SK-N-SH (cell line): ENCODE measurements around the gene RRP8. TPM values are rescaled to one million over a fixed set of nuclear protein-coding genes. Genes with fewer than 3 reads are reported as not detected.

Source experiments
- CTCF ChIA-PET: fragments of 300-600, 350-600 bp; formaldehyde crosslinking; extraction: SDS; loops from one replicate; lab custom pipeline; 2021; lab: Yijun Ruan, JAX
- POLR2A ChIA-PET: fragments of 350-600 bp; sonication (Branson Sonifier 250); formaldehyde crosslinking; extraction: SDS; loops from one replicate; lab custom pipeline; 2020; ENCODE audit warnings: antibody characterized with exemption, inconsistent platforms; lab: Yijun Ruan, JAX
- DNase-seq: peaks from one replicate; pipeline ENCODE4 v3.0.0; 2012
- H2AFZ ChIP-seq: fragments of 200-600 bp; sonication (generic); 2 replicates; pipeline ENCODE4 v1.8.1; 2016; ENCODE audit warnings: antibody characterized with exemption, mild to moderate bottlenecking, low read depth
- H3F3A ChIP-seq: fragments of 200-600 bp; sonication (generic); replicated peaks from 2 replicates; pipeline ENCODE3; 2016; ENCODE audit warnings: antibody characterized with exemption, mild to moderate bottlenecking; ENCODE audit not compliant: insufficient read depth
- H3K27ac ChIP-seq, 2 experiments: fragments of 200-500 bp in 1 of 2; fragments of 200-600 bp in 1 of 2; sonication (Bioruptor generic) in 1 of 2; sonication (generic), shearing (Covaris generic) in 1 of 2; 2 replicates each; pipeline versions ENCODE4 v1.5.1 to v1.6.1; 2014 to 2016; ENCODE audit warnings: low read depth in 2 of 2, inconsistent platforms in 1 of 2, low read length in 1 of 2, mild to moderate bottlenecking in 1 of 2, mixed read lengths in 1 of 2
- H3K27me3 ChIP-seq: fragments of 200-600 bp; sonication (generic), shearing (Covaris generic); 2 replicates; pipeline ENCODE4 v1.6.1; 2016; ENCODE audit warnings: mixed run types; ENCODE audit not compliant: insufficient read depth
- H3K36me3 ChIP-seq, 2 experiments: fragments of 200-500 bp in 1 of 2; fragments of 200-600 bp in 1 of 2; sonication (Bioruptor generic) in 1 of 2; sonication (generic) in 1 of 2; replicated peaks in 1 of 2; 2 replicates each; pipeline versions ENCODE3 to v1.5.1; 2014 to 2016; ENCODE audit warnings: low read length in 1 of 2, mild to moderate bottlenecking in 1 of 2; ENCODE audit not compliant: insufficient read depth in 2 of 2, control insufficient read depth in 1 of 2
- H3K4me1 ChIP-seq, 2 experiments: fragments of 200-500 bp in 1 of 2; fragments of 200-600 bp in 1 of 2; sonication (Bioruptor generic) in 1 of 2; sonication (generic), shearing (Covaris generic) in 1 of 2; 2 replicates each; pipeline versions ENCODE4 v1.5.1 to v1.6.1; 2014 to 2016; ENCODE audit warnings: low read depth in 1 of 2, low read length in 1 of 2, mixed run types in 1 of 2; ENCODE audit not compliant: insufficient read depth in 2 of 2, control insufficient read depth in 1 of 2
- H3K4me2 ChIP-seq: fragments of 200-600 bp; sonication (generic), shearing (Covaris generic); 2 replicates; pipeline ENCODE4 v1.6.1; 2017; ENCODE audit warnings: mixed run types
- H3K4me3 ChIP-seq, 2 experiments: fragments of 200-500 bp in 1 of 2; fragments of 200-600 bp in 1 of 2; sonication (Bioruptor generic) in 1 of 2; sonication (generic), shearing (Covaris generic) in 1 of 2; 2 replicates each; pipeline versions ENCODE4 v1.5.1 to v1.8.1; 2014 to 2016; ENCODE audit warnings: low read depth in 2 of 2, inconsistent platforms in 1 of 2, low read length in 1 of 2, mild to moderate bottlenecking in 1 of 2, mixed read lengths in 1 of 2, moderate library complexity in 1 of 2
- H3K79me2 ChIP-seq: fragments of 200-600 bp; sonication (generic); 2 replicates; pipeline ENCODE4 v1.8.1; 2017; ENCODE audit warnings: mild to moderate bottlenecking; ENCODE audit not compliant: insufficient read depth
- H3K9ac ChIP-seq: fragments of 200-600 bp; sonication (generic); 2 replicates; pipeline ENCODE4 v1.6.1; 2017; ENCODE audit warnings: mixed run types
- H3K9me2 ChIP-seq: fragments of 200-600 bp; sonication (generic); 2 replicates; pipeline ENCODE4 v1.6.1; 2017; ENCODE audit warnings: mixed run types
- H3K9me3 ChIP-seq: fragments of 200-600 bp; sonication (generic); 2 replicates; pipeline ENCODE4 v1.6.1; 2017; ENCODE audit warnings: mixed run types, mild to moderate bottlenecking, moderate library complexity
- H4K20me1 ChIP-seq: fragments of 200-600 bp; sonication (generic); 2 replicates; pipeline ENCODE4 v1.6.1; 2017; ENCODE audit warnings: mild to moderate bottlenecking, mixed run types; ENCODE audit not compliant: insufficient read depth
- ELF1 ChIP-seq: IDR thresholded peaks from 2 replicates; pipeline ENCODE4 v1.4.0; 2012
- EP300 ChIP-seq, 2 experiments: IDR thresholded peaks; 2 replicates each; pipeline versions ENCODE4 v1.4.0 to v1.6.1; 2012; ENCODE audit warnings: borderline replicate concordance in 1 of 2, low read depth in 1 of 2, low read length in 1 of 2
- EZH2phosphoT487 ChIP-seq: fragments of 200-600 bp; sonication (generic); IDR thresholded peaks from 2 replicates; pipeline ENCODE4 v1.6.1; 2017; ENCODE audit warnings: low read depth, mixed run types, mild to moderate bottlenecking, antibody characterized with exemption, moderate library complexity, borderline replicate concordance
- FOXJ3 ChIP-seq: sonication (generic); formaldehyde crosslinking; IDR thresholded peaks from 2 replicates; pipeline ENCODE4 v1.5.1; 2020; ENCODE audit warnings: mild to moderate bottlenecking, missing genetic modification reagents
- FOXM1 ChIP-seq: IDR thresholded peaks from 2 replicates; pipeline ENCODE4 v1.4.0; 2012; ENCODE audit warnings: low read depth, mild to moderate bottlenecking
- GABPA ChIP-seq: IDR thresholded peaks from 2 replicates; pipeline ENCODE4 v1.4.0; 2012; ENCODE audit warnings: low read depth, mild to moderate bottlenecking
- GATA2 ChIP-seq: sonication (generic); formaldehyde crosslinking; IDR thresholded peaks from 2 replicates; pipeline ENCODE4 v1.5.0; 2020; ENCODE audit warnings: mild to moderate bottlenecking, missing genetic modification reagents
- JUND ChIP-seq: IDR thresholded peaks from 2 replicates; pipeline ENCODE4 v1.4.0; 2012
- MEF2A ChIP-seq: IDR thresholded peaks from 2 replicates; pipeline ENCODE4 v1.4.0; 2012; ENCODE audit warnings: low read depth, borderline replicate concordance
- MXI1 ChIP-seq: IDR thresholded peaks from 2 replicates; pipeline ENCODE4 v1.6.1; 2012; ENCODE audit warnings: mild to moderate bottlenecking, low read depth, low read length, improper control_type of control experiment
- NRF1 ChIP-seq: IDR thresholded peaks from 2 replicates; pipeline ENCODE4 v1.6.1; 2012; ENCODE audit warnings: low read depth, mild to moderate bottlenecking, low read length
- POLR2AphosphoS5 ChIP-seq: IDR thresholded peaks from 2 replicates; pipeline ENCODE4 v1.6.1; 2012; ENCODE audit warnings: low read depth, low read length
- SIN3A ChIP-seq: IDR thresholded peaks from 2 replicates; pipeline ENCODE4 v1.6.1; 2012; ENCODE audit warnings: low read depth, mild to moderate bottlenecking, low read length, moderate library complexity, borderline replicate concordance
- TCF12 ChIP-seq: IDR thresholded peaks from 2 replicates; pipeline ENCODE4 v1.4.0; 2012
- polyA plus RNA-seq, 3 experiments: library from polyadenylated mRNA; depleted of rRNA; stranded (reverse); fragments of >200 nt; gene quantifications; 2 replicates each; pipeline ENCODE4 v1.2.3, GENCODE V29; 2012
- TF ChIP-seq, protein P1 (sequence below): IDR thresholded peaks from 2 replicates; pipeline ENCODE4 v1.6.1; 2012; ENCODE audit warnings: mild to moderate bottlenecking, low read depth, low read length, moderate library complexity
- TF ChIP-seq, protein P2 (sequence below): fragments of 200-600 bp; sonication (generic); IDR thresholded peaks from 2 replicates; pipeline ENCODE4 v1.6.1; 2017; ENCODE audit warnings: antibody characterized with exemption, mild to moderate bottlenecking, moderate library complexity
- TF ChIP-seq, protein P3 (sequence below): fragments of 150-350 bp; IDR thresholded peaks from 2 replicates; pipeline ENCODE4 v1.6.1; 2017; ENCODE audit warnings: antibody characterized with exemption, low read length, low read depth, borderline replicate concordance
- TF ChIP-seq, protein P4 (sequence below): IDR thresholded peaks from 2 replicates; pipeline ENCODE4; 2012

Gene RRP8
- polyA plus RNA-seq, 1 of the 3 experiments (the other 2 are of a cell fraction) = 7.8 TPM

DNA sequence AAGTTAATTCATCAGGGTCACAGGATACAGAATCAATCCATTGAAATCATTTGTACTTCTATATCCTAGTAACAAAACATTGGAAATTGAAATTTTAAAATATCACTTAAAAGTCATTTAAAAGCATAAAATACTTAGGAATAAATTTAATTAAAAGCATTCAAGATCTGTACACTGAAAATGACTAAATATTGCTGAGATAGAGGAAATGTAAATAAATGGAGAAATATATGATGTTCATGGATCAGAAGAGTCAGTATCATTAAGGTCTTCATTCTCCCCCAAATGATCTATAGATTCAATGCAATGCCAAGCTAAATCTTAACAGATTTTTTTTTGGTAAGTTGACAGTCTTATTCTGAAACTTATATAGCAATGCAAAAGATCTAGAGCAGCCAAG, 49.8 kb downstream of the RRP8 start:
- Histone ChIP-seq H3K9ac (no peak overlapping the region), H3K27ac (no peak overlapping the region), H3K9me3 (no peaks in the 10 kb centered on the region), H3K79me2 (no peaks in the 10 kb centered on the region), H3K4me1 (no peaks in the 10 kb centered on the region), H3K27me3 (no peaks in the 10 kb centered on the region), H3F3A (no peaks in the 10 kb centered on the region), H3K4me3 (no peak overlapping the region), H2AFZ (no peak overlapping the region), H3K36me3 (no peaks in the 10 kb centered on the region), H4K20me1 (no peaks in the 10 kb centered on the region), H3K4me2 (no peak overlapping the region), H3K9me2 (no peaks in the 10 kb centered on the region)
- TF ChIP-seq TCF12 = no peak
- TF ChIP-seq NRF1 = no peak
- TF ChIP-seq, protein P1, sequence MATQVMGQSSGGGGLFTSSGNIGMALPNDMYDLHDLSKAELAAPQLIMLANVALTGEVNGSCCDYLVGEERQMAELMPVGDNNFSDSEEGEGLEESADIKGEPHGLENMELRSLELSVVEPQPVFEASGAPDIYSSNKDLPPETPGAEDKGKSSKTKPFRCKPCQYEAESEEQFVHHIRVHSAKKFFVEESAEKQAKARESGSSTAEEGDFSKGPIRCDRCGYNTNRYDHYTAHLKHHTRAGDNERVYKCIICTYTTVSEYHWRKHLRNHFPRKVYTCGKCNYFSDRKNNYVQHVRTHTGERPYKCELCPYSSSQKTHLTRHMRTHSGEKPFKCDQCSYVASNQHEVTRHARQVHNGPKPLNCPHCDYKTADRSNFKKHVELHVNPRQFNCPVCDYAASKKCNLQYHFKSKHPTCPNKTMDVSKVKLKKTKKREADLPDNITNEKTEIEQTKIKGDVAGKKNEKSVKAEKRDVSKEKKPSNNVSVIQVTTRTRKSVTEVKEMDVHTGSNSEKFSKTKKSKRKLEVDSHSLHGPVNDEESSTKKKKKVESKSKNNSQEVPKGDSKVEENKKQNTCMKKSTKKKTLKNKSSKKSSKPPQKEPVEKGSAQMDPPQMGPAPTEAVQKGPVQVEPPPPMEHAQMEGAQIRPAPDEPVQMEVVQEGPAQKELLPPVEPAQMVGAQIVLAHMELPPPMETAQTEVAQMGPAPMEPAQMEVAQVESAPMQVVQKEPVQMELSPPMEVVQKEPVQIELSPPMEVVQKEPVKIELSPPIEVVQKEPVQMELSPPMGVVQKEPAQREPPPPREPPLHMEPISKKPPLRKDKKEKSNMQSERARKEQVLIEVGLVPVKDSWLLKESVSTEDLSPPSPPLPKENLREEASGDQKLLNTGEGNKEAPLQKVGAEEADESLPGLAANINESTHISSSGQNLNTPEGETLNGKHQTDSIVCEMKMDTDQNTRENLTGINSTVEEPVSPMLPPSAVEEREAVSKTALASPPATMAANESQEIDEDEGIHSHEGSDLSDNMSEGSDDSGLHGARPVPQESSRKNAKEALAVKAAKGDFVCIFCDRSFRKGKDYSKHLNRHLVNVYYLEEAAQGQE = no peak
- TF ChIP-seq MEF2A = no peak
- no peak for TF ChIP-seq JUND
- no peak for TF ChIP-seq GABPA
- TF ChIP-seq, protein P2, sequence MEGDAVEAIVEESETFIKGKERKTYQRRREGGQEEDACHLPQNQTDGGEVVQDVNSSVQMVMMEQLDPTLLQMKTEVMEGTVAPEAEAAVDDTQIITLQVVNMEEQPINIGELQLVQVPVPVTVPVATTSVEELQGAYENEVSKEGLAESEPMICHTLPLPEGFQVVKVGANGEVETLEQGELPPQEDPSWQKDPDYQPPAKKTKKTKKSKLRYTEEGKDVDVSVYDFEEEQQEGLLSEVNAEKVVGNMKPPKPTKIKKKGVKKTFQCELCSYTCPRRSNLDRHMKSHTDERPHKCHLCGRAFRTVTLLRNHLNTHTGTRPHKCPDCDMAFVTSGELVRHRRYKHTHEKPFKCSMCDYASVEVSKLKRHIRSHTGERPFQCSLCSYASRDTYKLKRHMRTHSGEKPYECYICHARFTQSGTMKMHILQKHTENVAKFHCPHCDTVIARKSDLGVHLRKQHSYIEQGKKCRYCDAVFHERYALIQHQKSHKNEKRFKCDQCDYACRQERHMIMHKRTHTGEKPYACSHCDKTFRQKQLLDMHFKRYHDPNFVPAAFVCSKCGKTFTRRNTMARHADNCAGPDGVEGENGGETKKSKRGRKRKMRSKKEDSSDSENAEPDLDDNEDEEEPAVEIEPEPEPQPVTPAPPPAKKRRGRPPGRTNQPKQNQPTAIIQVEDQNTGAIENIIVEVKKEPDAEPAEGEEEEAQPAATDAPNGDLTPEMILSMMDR = no peak
- no peak for TF ChIP-seq MXI1
- no peak for TF ChIP-seq EP300 (IDR thresholded peaks at IDR 0.05; ENCODE audit: borderline replicate concordance in 1 of 2, low read depth in 1 of 2, low read length in 1 of 2)
- TF ChIP-seq GATA2 = no peak
- TF ChIP-seq ELF1 = no peak
- no peak for TF ChIP-seq FOXJ3 (CRISPR knock-in tag)
- TF ChIP-seq FOXM1 = no peak
- TF ChIP-seq, protein P3, sequence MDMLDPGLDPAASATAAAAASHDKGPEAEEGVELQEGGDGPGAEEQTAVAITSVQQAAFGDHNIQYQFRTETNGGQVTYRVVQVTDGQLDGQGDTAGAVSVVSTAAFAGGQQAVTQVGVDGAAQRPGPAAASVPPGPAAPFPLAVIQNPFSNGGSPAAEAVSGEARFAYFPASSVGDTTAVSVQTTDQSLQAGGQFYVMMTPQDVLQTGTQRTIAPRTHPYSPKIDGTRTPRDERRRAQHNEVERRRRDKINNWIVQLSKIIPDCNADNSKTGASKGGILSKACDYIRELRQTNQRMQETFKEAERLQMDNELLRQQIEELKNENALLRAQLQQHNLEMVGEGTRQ = no peak
- TF ChIP-seq, protein P4, sequence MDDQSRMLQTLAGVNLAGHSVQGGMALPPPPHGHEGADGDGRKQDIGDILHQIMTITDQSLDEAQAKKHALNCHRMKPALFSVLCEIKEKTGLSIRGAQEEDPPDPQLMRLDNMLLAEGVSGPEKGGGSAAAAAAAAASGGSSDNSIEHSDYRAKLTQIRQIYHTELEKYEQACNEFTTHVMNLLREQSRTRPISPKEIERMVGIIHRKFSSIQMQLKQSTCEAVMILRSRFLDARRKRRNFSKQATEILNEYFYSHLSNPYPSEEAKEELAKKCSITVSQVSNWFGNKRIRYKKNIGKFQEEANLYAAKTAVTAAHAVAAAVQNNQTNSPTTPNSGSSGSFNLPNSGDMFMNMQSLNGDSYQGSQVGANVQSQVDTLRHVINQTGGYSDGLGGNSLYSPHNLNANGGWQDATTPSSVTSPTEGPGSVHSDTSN = no peak
- no peak for TF ChIP-seq POLR2AphosphoS5
- no peak for TF ChIP-seq SIN3A
- no peak for TF ChIP-seq EZH2phosphoT487
- ChIA-PET CTCF (interaction anchor here (0.7 to 2.1 kb wide), 3 partner anchors 16 to 22 kb away, joined by 3 to 6 read pairs (median 3); no protein-coding TSS in a partner anchor), POLR2A (no interaction called here)
- no peak for DNase-seq
